ENCODE data around the gene KRTAP10-2. TPM values are rescaled to one million over a fixed set of nuclear protein-coding genes. Genes with fewer than 3 reads are reported as not detected.
"Not testable (repeated sequence)": the region's sequence is repeated elsewhere in the genome, so short reads cannot be mapped to it uniquely, and the experiment has no call there.

KRTAP10-2 gene
- total RNA-seq, 1 donor from 2014 or later = not detected

DNA sequence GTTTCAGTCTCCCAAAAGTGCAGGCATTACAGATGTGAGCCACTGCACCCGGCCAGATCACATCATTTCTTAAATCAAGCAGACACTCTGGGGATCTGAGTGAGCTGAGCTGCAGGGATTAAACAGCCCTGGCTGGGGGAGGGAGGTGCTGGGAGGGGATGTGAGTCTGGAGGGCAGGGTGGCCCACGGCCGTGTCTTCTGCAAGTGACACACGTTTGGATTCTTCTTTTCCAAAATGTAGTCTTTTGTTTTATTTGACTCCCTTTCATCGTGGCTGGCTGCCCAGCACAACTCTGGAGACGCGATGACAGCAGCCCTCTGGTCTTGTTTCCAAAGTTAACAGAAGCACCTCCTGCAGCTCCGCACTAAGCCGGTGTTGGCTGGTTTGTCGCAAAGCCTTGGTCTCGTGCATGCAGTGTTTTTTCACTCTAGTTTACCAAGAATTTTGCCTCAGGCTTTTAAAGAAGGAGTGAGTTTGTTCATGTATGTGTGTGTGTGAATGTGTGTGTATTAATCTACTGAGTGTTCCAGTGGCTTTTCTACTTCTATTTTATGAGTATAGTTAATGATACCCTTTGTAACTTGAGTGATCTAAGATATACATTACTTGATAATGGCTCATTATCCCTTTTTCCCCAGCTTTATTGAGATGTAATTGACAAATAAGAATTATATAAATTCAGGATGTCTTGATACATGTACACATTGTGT lies 31.9 kb upstream of the KRTAP10-2 start:
- DNase-seq (ENCODE audit: low read depth in 2 of 2) = no peak

DNA sequence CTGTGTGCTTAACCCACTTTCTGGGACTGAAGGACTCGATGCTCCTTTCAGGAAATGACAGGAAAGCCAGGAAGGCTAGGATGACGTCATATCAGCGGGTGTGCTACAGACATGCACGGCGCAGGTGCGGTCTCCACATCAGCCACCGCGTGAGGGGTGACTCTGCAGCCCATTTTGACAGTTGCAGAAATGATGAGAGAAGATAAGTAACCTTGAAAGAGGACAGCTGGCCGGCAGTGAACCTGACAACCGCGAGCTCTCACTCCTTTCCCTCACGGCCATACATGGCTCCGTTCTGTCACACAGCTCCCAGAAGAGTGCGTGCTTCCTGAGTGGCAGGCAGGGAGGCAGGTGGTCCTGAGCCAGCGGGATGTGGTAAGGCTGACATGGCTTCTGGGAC lies 30.8 kb upstream of the KRTAP10-2 start:
- DNase-seq (ENCODE audit: low read depth in 2 of 2) = no peak

DNA sequence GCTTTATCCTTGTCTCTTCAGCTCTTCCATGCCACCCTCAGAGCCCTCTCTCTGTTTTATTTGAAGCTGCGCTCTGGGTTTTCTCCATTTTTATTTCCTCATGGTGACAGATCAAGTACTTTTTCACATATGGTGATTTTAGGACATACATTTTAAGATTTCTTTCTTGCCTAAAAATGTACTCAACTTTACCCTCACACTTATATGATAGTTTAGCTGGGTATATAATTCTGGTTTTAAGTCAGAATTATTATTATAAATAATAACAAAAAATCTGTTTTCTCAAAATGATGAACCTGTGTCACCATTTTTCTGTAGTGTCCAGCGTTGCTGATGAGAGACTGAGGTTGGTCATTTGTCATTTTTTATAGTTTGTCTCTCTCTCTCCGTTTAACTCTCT lies 29.9 kb upstream of the KRTAP10-2 start:
- no peak for DNase-seq (ENCODE audit: low read depth in 2 of 2)

DNA sequence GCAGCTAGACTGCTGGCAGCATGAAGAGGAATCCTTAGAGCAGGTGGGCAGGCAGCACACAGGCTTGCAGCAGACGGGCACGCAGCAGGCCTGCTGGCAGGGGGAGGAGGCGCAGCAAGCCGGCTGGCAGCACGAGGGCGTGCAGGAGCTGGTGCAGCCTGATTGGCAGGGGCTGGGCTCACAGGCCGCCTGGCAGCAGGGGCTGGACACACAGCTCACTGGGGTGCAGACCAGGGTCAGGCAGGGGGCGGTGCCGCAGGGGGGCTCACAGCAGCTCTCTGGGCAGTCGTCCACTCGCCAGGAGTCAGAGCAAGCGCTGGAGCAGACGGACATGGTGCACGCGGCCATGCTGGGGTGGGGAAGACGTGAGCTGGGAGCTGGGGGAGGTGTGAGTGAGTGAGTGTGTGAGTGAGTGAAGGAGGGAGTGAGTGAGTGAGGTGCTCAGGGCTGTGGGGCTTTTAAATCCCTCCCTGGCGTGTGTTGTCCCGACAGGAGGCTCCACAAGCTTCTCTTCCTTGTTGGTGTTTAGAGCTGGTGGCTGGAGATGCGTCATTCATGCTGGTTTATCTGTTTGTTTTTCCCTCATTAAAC lies 29.0 kb upstream of the KRTAP10-2 start, which contains the start of gene KRTAP10-5:
KRTAP10-5 (minus strand) TSS at position 374 of the 591 bp plus-strand sequence; CDS start at position 348, 26 bp downstream.
- DNase-seq (ENCODE audit: low read depth in 2 of 2) = not testable (repeated sequence)

DNA sequence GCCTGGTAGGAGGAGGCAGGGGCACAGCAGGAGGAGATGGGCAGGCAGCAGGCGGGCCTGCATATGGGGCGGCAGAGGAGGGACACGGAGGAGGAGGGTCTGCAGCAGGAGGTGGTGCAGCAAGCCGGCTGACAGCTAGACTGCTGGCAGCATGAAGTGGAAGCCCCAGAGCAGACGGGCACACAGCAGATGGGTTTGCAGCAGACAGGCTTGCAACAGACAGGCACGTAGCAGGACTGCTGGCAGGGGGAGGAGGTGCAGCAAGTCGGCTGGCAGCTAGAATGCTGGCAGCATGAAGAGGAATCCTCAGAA lies 28.5 kb upstream of the KRTAP10-2 start:
- DNase-seq (ENCODE audit: low read depth in 2 of 2) = no peak

DNA sequence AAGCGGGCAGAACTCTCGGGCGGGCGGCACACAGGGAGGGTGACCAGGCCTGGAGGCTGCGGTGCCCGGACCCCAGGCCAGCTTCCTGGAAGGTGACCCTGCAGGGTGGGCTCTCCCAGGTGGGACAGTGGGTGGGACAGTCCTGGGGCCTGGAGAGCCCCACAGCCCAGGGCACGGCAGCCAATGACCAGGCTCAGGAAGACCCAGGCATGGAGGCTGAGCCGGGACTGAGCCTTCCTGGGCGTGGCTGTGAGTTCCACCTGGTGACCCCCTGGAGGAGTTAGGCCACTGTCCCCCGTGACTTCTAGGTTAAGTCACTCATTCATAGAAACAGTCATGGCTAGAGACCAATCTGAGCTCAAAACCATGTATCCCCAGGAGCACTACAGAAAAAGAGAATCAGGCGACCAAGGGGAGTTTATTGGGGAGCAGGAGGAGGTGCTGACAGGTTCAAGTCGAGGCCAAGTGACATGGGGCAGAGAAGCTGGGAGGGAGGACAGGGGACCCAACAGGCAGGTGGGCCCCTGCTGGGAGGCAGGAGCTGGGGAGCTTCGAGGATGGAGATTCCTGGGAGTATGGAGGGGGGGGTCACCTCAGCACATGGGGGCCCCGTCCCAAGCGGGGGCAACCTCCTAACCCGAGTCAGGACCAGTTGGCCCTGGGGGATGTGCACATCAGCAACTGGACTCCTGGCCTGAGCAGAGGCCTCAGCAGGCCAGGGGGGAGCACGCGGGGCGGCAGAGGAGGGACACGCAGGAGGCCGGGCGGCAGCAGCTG lies 27.9 kb upstream of the KRTAP10-2 start:
- DNase-seq (ENCODE audit: low read depth in 2 of 2) = no peak

DNA sequence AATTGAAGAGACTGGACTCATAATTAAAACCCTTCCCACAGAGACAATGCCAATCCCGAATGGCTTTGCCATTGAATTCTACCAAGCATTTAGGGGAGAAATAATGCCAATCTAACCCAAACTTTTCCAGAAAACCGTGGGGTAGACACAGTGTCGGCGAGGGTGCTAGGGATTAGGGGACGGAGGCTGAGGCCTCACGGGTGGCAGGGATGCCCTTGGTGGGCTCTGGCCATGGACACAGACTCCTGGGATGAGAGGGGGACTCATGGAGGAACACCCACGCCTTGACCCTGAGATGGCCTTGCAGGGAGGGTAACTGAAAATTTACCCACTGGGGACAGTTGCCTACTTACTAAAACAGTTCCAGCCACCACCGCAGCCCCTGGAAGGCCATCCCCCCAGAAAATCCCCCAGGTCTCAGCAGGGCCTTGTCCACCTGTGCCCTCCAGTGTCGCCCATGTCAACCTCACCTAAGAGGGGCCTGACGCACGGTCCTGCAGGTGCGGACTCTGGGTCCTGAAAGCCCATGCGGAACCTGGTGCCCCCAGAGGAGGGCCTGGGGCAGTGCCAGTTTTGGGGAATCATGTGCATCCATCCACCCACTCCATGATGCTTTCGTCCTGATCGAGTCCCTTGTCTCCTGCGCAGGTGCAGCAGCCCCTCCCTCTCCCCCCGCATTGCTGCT lies 27.2 kb upstream of the KRTAP10-2 start:
- DNase-seq (ENCODE audit: low read depth in 2 of 2) = no peak

DNA sequence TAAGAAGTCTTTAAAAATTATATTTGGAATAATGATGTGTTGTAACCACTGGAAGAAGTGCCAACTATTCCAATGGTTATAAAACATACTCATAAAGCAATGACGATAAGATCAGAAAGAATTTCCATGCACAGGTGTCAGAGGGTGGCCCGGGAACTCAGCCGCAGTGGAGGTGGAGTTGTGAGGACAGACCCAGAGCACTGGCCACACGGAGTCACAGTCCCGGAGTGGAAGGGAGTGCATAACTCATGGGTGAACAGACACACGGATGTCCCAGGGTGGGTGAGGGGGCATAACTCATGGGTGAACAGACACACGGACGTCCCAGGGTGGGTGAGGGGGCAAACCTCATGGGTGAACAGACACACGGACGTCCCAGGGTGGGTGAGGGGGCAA lies 24.7 kb upstream of the KRTAP10-2 start:
- no peak for DNase-seq (ENCODE audit: low read depth in 2 of 2)

DNA sequence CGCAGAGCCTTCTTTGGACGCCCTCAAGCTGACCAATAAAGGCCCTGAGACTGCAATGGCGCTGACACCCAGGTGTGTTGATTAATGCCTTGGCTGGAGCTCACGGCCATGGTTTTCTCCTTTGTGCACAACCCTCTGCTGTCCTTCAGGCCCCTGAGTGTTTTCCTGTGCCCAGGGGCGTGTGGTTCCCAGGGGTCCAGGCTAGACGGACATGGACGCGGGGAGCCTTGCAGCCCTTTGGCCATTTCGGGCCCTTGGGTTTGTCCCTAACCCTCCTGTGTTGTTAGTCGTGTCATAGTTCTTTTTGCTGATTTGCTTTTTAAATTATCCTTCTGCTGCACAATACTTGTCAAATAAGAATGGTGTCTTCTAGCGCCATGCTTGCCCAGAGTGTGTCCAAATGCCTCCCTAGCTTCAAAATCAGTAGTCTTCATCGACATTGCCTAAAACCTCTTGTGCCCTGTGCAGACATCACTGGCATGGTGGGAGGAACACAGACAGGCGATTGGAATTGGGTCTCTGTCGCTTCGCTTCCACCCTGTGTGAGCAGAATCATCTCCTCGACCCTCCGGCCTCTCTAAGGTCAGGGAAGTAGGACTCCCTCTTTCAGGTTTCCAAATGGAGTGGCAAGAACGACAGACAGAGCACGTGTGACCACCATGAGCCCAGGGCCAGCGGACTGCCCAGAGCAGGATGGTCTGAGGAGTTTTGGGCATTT lies 24.2 kb upstream of the KRTAP10-2 start:
- no peak for DNase-seq (ENCODE audit: low read depth in 2 of 2)

DNA sequence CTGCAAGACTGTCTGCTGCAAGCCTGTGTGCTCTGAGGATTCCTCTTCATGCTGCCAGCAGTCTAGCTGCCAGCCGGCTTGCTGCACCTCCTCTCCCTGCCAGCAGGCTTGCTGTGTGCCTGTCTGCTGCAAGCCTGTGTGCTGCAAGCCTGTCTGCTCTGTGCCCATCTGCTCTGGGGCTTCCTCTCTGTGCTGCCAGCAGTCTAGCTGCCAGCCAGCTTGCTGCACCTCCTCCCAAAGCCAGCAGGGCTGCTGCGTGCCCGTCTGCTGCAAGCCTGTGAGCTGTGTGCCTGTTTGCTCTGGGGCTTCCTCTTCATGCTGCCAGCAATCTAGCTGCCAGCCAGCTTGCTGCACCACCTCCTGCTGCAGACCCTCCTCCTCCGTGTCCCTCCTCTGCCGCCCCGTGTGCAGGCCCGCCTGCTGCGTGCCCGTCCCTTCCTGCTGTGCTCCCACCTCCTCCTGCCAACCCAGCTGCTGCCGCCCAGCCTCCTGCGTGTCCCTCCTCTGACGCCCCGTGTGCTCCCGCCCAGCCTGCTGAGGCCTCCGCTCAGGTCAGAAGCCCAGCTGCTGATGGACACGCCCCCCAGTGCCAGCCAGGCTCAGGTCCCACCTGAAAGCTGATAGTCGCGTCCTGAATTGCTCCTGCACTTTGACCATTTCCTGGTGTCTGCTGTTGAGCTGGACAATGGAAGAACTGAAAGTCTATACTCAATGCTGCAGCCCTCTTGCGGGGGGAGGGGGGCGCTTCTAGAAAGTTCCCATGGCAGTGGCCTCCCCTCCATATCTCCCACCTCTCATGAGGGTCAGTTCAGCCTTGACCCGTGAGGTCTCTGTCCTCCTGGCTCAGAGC lies 23.4 kb upstream of the KRTAP10-2 start:
- DNase-seq (ENCODE audit: low read depth in 2 of 2) = no peak

DNA sequence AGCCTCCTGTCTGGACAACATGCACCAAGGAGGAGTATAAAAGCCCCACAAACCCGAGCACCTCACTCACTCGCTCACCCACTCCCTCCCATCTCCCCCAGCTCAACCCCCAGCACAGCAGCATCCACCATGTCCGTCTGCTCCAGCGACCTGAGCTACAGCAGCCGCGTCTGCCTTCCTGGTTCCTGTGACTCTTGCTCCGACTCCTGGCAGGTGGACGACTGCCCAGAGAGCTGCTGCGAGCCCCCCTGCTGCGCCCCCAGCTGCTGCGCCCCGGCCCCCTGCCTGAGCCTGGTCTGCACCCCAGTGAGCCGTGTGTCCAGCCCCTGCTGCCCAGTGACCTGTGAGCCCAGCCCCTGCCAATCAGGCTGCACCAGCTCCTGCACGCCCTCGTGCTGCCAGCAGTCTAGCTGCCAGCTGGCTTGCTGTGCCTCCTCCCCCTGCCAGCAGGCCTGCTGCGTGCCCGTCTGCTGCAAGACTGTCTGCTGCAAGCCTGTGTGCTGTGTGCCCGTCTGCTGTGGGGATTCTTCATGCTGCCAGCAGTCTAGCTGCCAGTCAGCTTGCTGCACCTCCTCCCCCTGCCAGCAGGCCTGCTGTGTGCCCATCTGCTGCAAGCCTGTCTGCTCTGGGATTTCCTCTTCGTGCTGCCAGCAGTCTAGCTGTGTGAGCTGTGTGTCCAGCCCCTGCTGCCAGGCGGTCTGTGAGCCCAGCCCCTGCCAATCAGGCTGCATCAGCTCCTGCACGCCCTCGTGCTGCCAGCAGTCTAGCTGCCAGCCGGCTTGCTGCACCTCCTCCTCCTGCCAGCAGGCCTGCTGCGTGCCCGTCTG lies 22.5 kb upstream of the KRTAP10-2 start, which contains the start of gene KRTAP10-4:
KRTAP10-4 (plus strand) TSS at position 100 of the 827 bp plus-strand sequence; CDS start at position 130, 30 bp downstream.
- not testable (repeated sequence) for DNase-seq (ENCODE audit: low read depth in 2 of 2)

DNA sequence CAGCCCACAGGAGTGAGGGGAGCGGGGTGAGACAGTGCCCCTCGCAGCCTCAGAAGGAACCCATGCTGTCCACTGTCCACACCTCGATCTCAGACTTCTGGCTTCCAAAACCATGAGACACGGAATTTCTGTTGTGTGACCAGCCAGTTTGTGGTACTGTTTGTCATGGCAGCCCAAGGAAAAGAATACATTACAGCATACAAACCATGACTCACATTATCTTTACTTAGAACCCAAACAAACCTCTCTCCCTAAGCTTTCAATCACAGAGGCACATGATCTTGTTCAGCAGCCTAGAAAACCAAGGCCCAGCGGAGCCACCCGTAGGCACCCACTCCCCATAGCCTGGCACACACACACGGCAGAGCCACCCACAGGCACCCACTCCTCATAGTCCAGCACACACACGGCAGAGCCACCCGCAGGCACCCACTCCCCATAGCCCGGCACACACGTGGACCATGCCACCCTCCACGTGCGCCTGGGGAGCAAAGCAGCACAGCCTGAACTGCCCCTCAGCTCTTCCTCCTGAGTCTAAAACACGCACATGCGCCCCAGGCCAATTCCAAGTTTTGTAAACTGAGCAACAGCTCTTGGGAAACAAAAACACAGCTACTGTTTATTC lies 21.8 kb upstream of the KRTAP10-2 start:
- DNase-seq (ENCODE audit: low read depth in 2 of 2) = no peak

DNA sequence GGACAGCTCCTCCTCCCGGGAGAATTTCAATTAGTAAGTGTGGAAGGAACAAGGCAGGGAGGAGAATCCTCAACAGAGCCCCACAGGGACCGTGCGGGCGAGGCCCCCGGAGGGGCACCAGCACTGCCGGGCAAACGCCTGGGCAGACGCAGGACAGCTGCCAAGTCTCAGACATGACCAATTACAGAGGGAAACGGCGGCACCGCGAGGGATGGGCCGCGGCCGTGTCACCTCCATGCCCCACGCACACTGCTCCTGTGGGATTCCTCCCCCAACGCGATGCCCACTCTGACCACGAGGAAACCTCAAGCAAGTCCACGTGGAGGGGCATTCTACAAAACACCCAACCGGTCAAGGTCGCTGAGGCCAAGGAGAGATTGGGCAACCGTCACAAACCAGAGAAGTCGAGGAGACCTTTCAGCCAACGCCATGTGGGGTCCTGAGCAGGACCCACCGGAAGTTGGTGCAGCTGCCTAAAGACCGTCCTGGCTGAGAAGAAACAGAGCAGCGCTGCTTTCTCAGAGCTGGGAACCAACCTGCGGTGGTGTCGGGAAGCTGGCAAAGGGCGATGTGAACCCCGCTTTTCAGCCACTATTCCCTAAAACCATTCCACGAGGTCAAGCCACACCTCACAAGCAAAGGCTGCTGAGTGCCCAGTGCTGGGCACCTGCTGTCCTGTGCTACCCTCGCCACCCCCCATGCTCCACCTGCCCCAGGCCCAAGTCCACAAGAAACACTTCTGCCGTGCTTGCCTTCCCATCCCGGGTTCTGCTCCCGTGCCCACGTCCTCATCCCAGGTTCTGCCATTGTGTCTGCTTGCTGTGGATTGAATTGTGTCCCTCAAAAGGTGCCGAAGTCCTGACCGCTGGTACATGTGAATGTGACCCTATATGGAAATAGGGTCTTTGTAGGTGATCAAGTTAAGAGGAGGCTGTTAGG lies 20.8 kb upstream of the KRTAP10-2 start:
- no peak for DNase-seq (ENCODE audit: low read depth in 2 of 2)

DNA sequence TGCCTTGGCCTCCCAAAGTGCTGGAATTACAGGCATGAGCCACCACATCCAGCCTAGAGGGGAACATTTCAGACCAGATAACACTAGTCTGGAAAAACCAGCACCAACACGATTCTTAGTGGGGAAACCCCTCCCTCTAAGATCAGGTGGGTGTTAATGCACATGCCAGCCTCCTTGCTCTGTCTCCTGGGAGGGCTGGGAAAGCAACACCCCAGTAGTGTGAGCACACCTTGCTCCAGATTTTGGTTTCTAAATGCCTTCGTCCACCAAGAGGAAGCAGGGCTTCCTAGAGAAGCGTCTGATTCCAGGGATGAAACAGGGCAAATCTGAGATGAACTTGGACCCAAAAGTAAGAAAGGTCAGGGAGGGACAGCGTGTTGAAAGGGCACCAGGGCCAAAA lies 20.0 kb upstream of the KRTAP10-2 start:
- DNase-seq (ENCODE audit: low read depth in 2 of 2) = no peak

DNA sequence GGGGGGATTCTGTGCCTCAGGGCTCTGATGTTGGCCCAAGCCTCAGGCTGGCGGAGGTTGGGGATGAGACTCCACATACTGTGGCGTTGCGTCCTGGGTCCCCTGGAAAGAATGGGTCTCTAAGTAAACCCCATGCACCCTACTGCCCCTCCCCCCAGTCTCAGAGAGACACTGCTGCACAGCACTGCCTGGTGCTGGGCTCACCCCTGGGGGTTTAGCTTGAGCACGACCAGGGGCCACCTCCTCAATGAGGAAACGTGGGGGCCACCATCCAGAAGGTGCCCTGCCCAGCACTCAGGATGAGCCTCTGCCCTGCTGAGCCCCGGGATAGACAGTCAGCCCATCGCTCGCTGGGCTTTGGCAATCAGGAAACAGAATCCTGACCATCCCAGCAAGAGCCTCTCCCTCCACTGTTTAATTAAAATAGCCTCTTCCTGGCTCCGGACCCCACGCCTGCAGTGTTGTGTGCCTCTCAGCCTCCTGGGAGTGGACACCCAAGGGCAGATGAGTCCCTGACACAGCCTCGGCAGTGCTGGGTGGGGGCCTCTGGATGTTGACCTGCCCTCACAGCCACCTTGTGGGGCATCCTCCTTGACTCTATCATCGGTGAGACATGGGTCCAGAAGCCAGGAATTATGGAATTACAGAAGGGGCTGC lies 18.7 kb upstream of the KRTAP10-2 start:
- DNase-seq (ENCODE audit: low read depth in 2 of 2) = no peak

DNA sequence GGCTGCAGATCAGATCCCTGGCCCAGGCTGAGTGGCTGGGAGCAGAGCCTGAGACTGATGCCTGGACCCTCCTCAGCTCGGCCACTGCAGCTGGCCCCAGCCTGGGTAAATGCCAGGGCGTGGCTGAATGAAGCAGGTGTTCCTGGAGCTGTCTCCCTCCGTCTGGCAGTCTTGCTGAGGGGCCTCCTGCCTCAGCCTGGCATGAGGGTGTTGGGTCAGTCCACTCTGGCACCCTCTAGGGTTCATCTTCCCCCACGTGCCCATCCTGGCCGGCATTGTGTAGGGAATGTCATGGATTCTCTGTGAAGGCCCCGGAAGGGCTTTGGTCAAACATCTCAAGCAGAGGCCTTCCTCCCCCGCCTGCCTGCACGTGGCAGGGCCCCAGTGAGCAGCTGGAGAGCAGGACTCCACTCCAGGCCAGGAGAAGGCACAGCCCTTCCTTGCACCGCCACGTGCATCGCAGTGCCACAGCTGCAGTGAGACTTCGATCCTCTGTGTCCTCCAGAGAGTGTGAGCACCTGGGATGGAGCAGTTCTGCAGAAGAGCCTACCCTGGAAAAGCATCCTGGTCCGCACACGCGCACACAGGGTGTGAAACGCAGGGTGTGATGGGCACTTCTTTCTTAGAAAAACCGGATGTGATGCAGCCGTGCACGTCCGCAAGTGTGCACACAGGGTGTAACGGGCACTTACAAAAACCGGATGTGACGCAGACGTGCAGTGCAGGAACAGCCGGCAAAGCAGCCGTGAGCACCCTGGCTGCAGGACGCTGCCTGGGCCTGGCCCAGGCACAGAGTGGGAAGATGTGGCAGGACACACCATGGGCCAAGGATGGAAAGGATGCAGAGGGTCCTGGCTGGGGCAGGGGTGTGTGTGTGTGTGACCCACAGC lies 17.6 kb upstream of the KRTAP10-2 start:
- no peak for DNase-seq (ENCODE audit: low read depth in 2 of 2)

Data from dermis microvascular lymphatic vessel endothelial cell (primary cell).